K562 (cell line): ENCODE results near the gene MYMK. TPM values are rescaled to one million over a fixed set of nuclear protein-coding genes. Genes with fewer than 3 reads are reported as not detected.
A peak's percentile ranks its signal among the peaks of the same experiment; 100 is the strongest.

Experiments
- ATAC-seq: fragments of 200-7000 bp; cut with Tn5 transposase; 3 replicates; pipeline ENCODE4 v1.9.1; 2020; ENCODE audit warnings: moderate library complexity
- BruUV-seq: library from RNA; stranded (reverse); fragments of 400-500 nt; replicated peaks from 2 replicates; lab custom pipeline; 2021; lab: Mats Ljungman, UMichigan
- CTCF ChIA-PET: fragments of 300-600 bp; formaldehyde crosslinking; extraction: SDS; loops from one replicate; lab custom pipeline; 2021; ENCODE audit warnings: low intra/inter-chr PET ratio; lab: Yijun Ruan, JAX
- POLR2A ChIA-PET: fragments of 300-600, 350-650 bp; sonication (Branson Sonifier 250); formaldehyde crosslinking; extraction: SDS; loops from one replicate; lab custom pipeline; 2021; ENCODE audit warnings: antibody characterized with exemption, inconsistent platforms; lab: Yijun Ruan, JAX
- DNase-seq, 4 experiments: peaks; one replicate each; pipeline versions ENCODE4 v3.0.0 to v3.0.0-alpha.2; 2011 to 2018; ENCODE audit warnings: low spot score in 3 of 4, mixed read lengths in 3 of 4; ENCODE audit errors: extremely low read depth in 1 of 4
- FAIRE-seq: peaks from 2 replicates; lab custom pipeline; 2011; peaks lifted over from hg19 to GRCh38; lab: Jason Lieb, UNC
- H2AFZ ChIP-seq: 2 replicates; pipeline ENCODE4 v1.6.0; 2011; ENCODE audit warnings: low read depth, low read length, control low read depth, inconsistent platforms
- H3K27ac ChIP-seq: fragments of 200-600 bp; 3 replicates; pipeline ENCODE4 v1.8.0; 2011; ENCODE audit warnings: low read depth, mild to moderate bottlenecking, control low read depth, inconsistent platforms, low read length, moderate library complexity, mixed read lengths; ENCODE audit errors: extremely low read depth
- H3K27me3 ChIP-seq, 2 experiments: fragments of 300-600 bp in 1 of 2; 2 replicates in 1 of 2; 3 replicates in 1 of 2; pipeline versions ENCODE4 v1.6.0 to v1.8.0; 2011; ENCODE audit warnings: inconsistent platforms in 2 of 2, low read length in 2 of 2, mild to moderate bottlenecking in 1 of 2, mixed read lengths in 1 of 2, moderate library complexity in 1 of 2; ENCODE audit not compliant: control insufficient read depth in 2 of 2, insufficient read depth in 2 of 2
- H3K36me3 ChIP-seq: fragments of 300-600 bp; 3 replicates; pipeline ENCODE4 v1.8.0; 2011; ENCODE audit warnings: mild to moderate bottlenecking, low read length, inconsistent platforms; ENCODE audit not compliant: control insufficient read depth, insufficient read depth
- H3K4me1 ChIP-seq, 2 experiments: fragments of 200-600 bp in 1 of 2; replicated peaks in 1 of 2; 2 replicates in 1 of 2; 3 replicates in 1 of 2; pipeline versions ENCODE4 v1.5.1 to v1.8.0; 2011; ENCODE audit warnings: inconsistent platforms in 2 of 2, low read length in 2 of 2, mild to moderate bottlenecking in 1 of 2, mixed read lengths in 1 of 2, moderate library complexity in 1 of 2; ENCODE audit not compliant: control insufficient read depth in 2 of 2, insufficient read depth in 2 of 2
- H3K4me2 ChIP-seq: 2 replicates; pipeline ENCODE4 v1.6.1; 2011; ENCODE audit warnings: low read length, control low read depth, inconsistent platforms, mixed read lengths; ENCODE audit not compliant: insufficient read depth
- H3K4me3 ChIP-seq: fragments of 200-600 bp; sonication (generic), shearing (Covaris generic); 2 replicates; pipeline ENCODE4 v1.5.1; 2016; ENCODE audit warnings: control low read depth, inconsistent platforms
- H3K79me2 ChIP-seq: fragments of 200-600 bp; 3 replicates; pipeline ENCODE4 v1.8.0; 2011; ENCODE audit warnings: low read length, inconsistent platforms; ENCODE audit not compliant: control insufficient read depth, insufficient read depth
- H3K9ac ChIP-seq, 2 experiments: 2 replicates each; pipeline versions ENCODE4 v1.6.0 to v1.6.1; 2011; ENCODE audit warnings: low read depth in 2 of 2, low read length in 2 of 2, control low read depth in 1 of 2, inconsistent platforms in 1 of 2, mild to moderate bottlenecking in 1 of 2, mixed read lengths in 1 of 2; ENCODE audit not compliant: insufficient read depth in 1 of 2
- H3K9me1 ChIP-seq: one replicate; pipeline ENCODE4 v1.6.0; 2011; ENCODE audit warnings: inconsistent platforms, mild to moderate bottlenecking, low read length, moderate library complexity; ENCODE audit not compliant: control insufficient read depth, insufficient read depth
- H3K9me3 ChIP-seq: replicated peaks from 2 replicates; pipeline ENCODE4 v1.5.1; 2011; ENCODE audit warnings: low read depth, low read length, inconsistent platforms; ENCODE audit not compliant: control insufficient read depth, insufficient read depth
- H4K20me1 ChIP-seq: replicated peaks from 2 replicates; pipeline ENCODE4 v1.6.1; 2011; ENCODE audit warnings: low read length, inconsistent platforms, mixed read lengths; ENCODE audit not compliant: control insufficient read depth, insufficient read depth
- MEF2A ChIP-seq: IDR thresholded peaks from 2 replicates; pipeline ENCODE4 v1.6.1; 2011; ENCODE audit warnings: low read depth, mild to moderate bottlenecking, low read length, moderate library complexity; ENCODE audit not compliant: control insufficient read depth
- MEIS2 ChIP-seq: fragments of 450-650 bp; IDR thresholded peaks from 2 replicates; pipeline ENCODE4 v1.6.1; 2014; ENCODE audit warnings: mild to moderate bottlenecking; ENCODE audit not compliant: partially characterized antibody
- POLR3G ChIP-seq: IDR thresholded peaks from 2 replicates; pipeline ENCODE4 v1.6.1; 2011; ENCODE audit not compliant: insufficient read length, insufficient replicate concordance; ENCODE audit errors: extremely low read depth
- TARDBP ChIP-seq: fragments of 450-650 bp; IDR thresholded peaks from 2 replicates; pipeline ENCODE4 v1.6.1; 2016
- ZNF174 ChIP-seq: fragments of 250-450 bp; sonication (Bioruptor Pico); IDR thresholded peaks from 2 replicates; pipeline ENCODE4 v1.4.0; 2020; ENCODE audit warnings: mild to moderate bottlenecking
- ZNF324 ChIP-seq: fragments of 250-450 bp; sonication (Bioruptor Pico); IDR thresholded peaks from 2 replicates; pipeline ENCODE4 v1.4.0; 2020; ENCODE audit warnings: mild to moderate bottlenecking
- WGBS: fragments of 100-300 bp; shearing (Covaris generic); methylation state at CpG from one replicate; pipeline ENCODE4 v1.1.6; 2016; ENCODE audit warnings: low coverage, mixed read lengths; ENCODE audit not compliant: insufficient coverage; ENCODE audit errors: missing lambda C conversion rate; 5-methylcytosine and 5-hydroxymethylcytosine counted together
- in situ Hi-C: fragments of 300-500 bp; cut with MboI; formaldehyde crosslinking; loops from 4 replicates; pipeline ENCODE4 v1.15.0; 2018; ENCODE audit warnings: inconsistent platforms, mixed read lengths
- intact Hi-C: fragments of 100-400 bp; cut with micrococcal nuclease; formaldehyde crosslinking; loops from 2 replicates; pipeline ENCODE4 v1.14.2; 2022
- polyA plus RNA-seq, 8 experiments: library from polyadenylated mRNA; depleted of rRNA in 4 of 8; stranded (reverse) in 5 of 8; unstranded in 3 of 8; fragments of >200 nt; fragmentation: Nextera tagmentation in 2 of 8; fragmentation: Illumina TruSeq in 1 of 8; extraction: Ambion mirVana in 2 of 8; extraction: Trizol in 1 of 8; gene quantifications; 2 replicates each; pipeline versions ENCODE4 v1.2.1 to v1.2.3, GENCODE V29; 2011 to 2014; ENCODE audit warnings: inconsistent platforms in 1 of 8, missing spikeins in 1 of 8
- total RNA-seq, 7 experiments: library from RNA; depleted of rRNA in 6 of 7; stranded (reverse); fragments of >200 nt in 6 of 7; fragmentation: Illumina TruSeq in 2 of 7; extraction: Trizol in 2 of 7; gene quantifications; 2 replicates each; pipeline versions ENCODE4 v1.2.1 to v1.2.3, GENCODE V29; 2011 to 2021; ENCODE audit warnings: low replicate concordance in 1 of 7
- TF ChIP-seq, protein P1 (sequence below): sonication (generic); formaldehyde crosslinking; IDR thresholded peaks from 2 replicates; pipeline ENCODE4 v1.9.0; 2022; ENCODE audit warnings: mild to moderate bottlenecking, missing genetic modification reagents

MYMK gene
- total and polyA plus RNA-seq, 9 of the 15 experiments (the other 6 are each of a cell fraction or from before 2014, with no cell fraction given), result not detected

DNA sequence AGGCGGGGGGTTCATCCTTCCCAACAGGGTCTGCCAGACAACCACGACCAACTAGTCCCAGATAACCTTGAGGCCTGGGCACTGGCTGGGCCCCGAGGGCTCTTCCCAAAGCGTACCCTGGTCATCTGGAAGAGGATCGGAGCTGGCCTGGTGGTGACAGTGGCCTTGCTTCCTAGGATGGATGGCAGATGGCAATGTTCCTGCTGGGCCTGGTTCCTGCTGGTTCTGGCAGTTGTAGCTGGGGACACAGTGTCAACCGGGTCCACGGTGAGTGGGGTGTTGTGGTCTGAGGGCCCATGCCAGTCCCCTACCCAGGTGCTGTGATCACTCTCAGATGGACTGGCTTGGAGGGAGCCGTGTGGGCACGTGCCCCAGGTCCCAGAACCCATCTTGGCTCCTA, 11.8 kb upstream of the MYMK start:
- Histone ChIP-seq H3K36me3 (no peaks in the 10 kb centered on the region), H4K20me1 (peaks cover 27% of the 10 kb centered on the region), H3K27me3 (peaks cover 36 to 93% of the 10 kb centered on the region in 2 experiments; a peak in 4 of 5 replicates), H3K4me1 (peaks cover 0 to 42% of the 10 kb centered on the region in 2 experiments; a peak in 3 of 5 replicates), H3K9me3 (no peaks in the 10 kb centered on the region), H3K9ac (no peak overlapping the region; a peak in 1 of 4 replicates), H3K4me3 (no peak overlapping the region), H3K4me2 (no peak overlapping the region), H3K27ac (no peak overlapping the region), H3K79me2 (no peaks in the 10 kb centered on the region), H2AFZ (no peak overlapping the region), H3K9me1 (no peaks in the 10 kb centered on the region)
- intact Hi-C loops (no loop called here), in situ Hi-C loops (loop anchor here (5.0 kb wide), 1 partner anchor 196 kb away; no protein-coding TSS in a partner anchor)
- FAIRE-seq (no peak), ATAC-seq (no peak), DNase-seq (no peak)
- BruUV-seq, result no TSS peak
- ChIA-PET CTCF (no interaction called here), POLR2A (interaction anchor here (0.6 kb wide), 1 partner anchor 189 kb away, joined by 3 read pairs; the partner anchor contains the start of genes MED22 and RPL7A)
- TF ChIP-seq, protein P1, sequence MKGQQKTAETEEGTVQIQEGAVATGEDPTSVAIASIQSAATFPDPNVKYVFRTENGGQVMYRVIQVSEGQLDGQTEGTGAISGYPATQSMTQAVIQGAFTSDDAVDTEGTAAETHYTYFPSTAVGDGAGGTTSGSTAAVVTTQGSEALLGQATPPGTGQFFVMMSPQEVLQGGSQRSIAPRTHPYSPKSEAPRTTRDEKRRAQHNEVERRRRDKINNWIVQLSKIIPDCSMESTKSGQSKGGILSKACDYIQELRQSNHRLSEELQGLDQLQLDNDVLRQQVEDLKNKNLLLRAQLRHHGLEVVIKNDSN (CRISPR knock-in tag), result 0 out of 2 replicates have a peak, but pooled peaks have one; percentile 4
- TF ChIP-seq ZNF324 (CRISPR knock-in tag) (no peak), MEF2A (no peak), ZNF174 (CRISPR knock-in tag) (no peak), MEIS2 (no peak), POLR3G (no peak), TARDBP (no peak)
- WGBS, result 4% methylated on average over 7 of the region's 9 CpGs
